K562 treated with DMSO at 1 percent for 48 hours (cell line): ENCODE data around the gene CARD16. TPM values are rescaled to one million over a fixed set of nuclear protein-coding genes. Genes with fewer than 3 reads are reported as not detected.

ENCODE experiments used
- total RNA-seq: library from RNA; unstranded; fragments of 300-600 nt; gene quantifications from 2 replicates; pipeline ENCODE4 v1.2.3, GENCODE V29; 2022; ENCODE audit warnings: low replicate concordance; ENCODE audit errors: extremely low read depth

Gene CARD16
- total RNA-seq = not detected in 2 replicates

DNA sequence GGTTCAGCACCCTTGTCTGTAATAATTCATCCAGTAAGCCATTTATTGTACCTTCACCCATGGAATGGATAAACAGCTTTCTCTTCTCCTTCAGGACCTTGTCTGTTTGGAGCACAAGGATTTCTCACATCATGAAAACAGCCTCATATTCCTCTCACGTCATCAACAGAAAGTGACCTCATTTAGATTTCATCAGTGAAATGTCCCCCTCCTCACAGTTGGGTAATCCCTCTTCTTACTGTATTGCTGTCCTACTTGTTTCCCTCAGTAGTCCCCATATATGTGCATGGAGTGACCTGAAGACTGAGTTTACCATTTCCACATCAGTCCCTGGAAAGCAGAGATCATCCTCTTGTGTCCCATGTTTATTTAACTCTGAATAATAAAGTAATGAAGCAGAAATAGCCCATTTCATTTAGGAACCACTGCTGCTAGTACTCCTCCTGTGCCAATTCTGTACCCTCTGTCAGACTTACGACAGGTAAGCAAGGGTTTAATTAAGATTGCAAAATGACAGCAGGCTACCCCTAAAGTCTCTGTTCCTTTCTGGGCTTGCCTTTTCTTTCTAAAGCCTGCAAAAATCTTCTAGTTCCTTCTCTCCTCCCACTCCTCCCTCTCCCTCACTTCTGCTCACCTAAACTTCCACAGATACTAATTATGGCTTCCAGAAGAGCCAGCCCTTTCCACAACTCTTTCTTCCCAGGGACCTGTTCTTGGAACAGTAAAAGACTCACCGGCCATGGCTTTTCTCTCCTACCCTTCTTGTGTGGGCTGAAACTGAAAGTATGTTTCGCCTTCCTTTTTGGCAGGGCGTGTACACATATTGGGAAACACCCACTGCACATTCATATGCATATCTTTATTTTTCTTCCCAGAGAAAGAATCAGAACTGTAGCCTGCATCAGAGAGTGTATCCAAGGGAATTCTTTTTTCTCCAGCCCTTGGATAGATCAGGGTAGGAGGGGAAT lies at the start of gene CARD16:
Gene CARD16 (minus strand): TSS at position 779 of the 968 bp plus-strand sequence. CDS start 38 bp downstream, at position 741.

DNA sequence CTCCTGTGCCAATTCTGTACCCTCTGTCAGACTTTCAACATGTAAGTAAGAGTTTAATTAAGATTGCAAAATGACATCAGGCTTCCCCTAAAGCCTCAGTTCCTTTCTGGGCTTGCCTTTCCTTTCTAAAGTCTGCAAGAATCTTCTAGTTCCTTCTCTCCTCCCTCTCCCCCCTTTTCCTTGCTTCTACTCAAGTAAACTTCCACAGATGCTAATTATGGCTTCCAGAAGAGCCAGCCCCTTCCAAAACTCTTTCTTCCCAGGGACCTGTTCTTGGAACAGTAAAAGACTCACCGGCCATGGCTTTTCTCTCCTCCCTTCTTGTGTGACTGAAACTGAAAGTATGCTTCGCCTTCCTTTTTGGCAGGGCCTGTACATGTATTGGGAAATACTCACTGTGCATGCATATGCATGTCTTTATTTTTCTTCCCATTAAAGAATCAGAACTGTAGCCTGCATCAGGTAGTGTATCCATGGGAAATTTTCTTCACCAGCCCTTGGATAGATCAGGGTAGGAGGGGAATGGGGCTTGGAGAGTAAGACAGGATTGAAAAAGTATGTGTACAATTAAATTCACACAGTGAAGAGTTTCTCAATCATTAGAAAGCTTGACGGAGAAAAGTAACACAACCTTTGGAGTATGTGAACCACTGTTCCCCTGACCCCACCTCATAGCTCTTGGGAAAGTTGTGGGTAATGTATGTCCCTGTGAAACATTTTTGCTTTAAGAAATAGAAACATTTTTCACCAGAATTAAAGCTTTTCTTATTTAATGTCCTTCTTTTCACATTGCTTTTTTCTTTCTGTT lies 10.1 kb downstream of the CARD16 start, which contains the start of gene CASP1:
Gene CASP1 (minus strand): TSS at position 332 of the 808 bp plus-strand sequence. CDS start 31 bp downstream, at position 301.

DNA sequence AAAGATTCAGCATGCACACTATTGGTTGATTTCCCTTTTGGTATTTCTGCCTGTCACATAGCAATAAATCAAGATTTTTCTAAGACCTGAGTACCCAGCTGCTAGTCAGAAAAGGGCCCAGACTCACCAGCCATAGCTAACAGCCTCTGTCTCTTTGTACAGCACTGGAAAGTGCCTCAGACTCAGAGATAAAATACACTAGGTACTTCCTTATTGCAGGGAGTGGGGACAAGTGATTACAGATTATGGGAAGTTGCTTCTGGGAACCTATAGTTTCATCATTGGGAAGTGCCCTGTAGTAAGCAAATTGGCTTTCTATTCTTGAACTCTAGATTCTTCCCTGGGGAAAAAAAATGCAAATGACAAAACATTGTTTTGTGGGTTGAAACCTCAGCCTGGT lies 22.1 kb downstream of the CARD16 start, which contains the start of gene CASP5:
Gene CASP5 (minus strand): TSS at position 166 of the 400 bp plus-strand sequence. CDS start 32 bp downstream, at position 134.

Other genes starting within 250 kb of the CARD16 start
- not detected in 2 replicates for gene CASP12, start 146.9 kb downstream of the CARD16 start, total RNA-seq
- gene CASP4, start 76.8 kb downstream of the CARD16 start, total RNA-seq = not detected in 2 replicates
- not detected in 2 replicates for gene CASP5, start 22.2 kb downstream of the CARD16 start, total RNA-seq
- gene CASP1, start 10.2 kb downstream of the CARD16 start, total RNA-seq = not detected in 2 replicates
- not detected in 2 replicates for gene CARD18, start 94.4 kb upstream of the CARD16 start, total RNA-seq